Limb (tissue), 2 donors: ENCODE data around the gene ITPRIPL2.

ENCODE experiments used
- DNase-seq, 2 donors: peaks; one replicate each; pipeline ENCODE4 v3.0.0-alpha.2; 2016; ENCODE audit errors: extremely low spot score in 2 of 2

Gene ITPRIPL2

GRCh38 chr16:19119564-19119963 is 5.8 kb downstream of the ITPRIPL2 start:
- no peak for DNase-seq

GRCh38 chr16:19123535-19124178 is 9.9 kb downstream of the ITPRIPL2 start:
- no peak for DNase-seq

GRCh38 chr16:19126300-19126699 is 12.5 kb downstream of the ITPRIPL2 start:
- no peak for DNase-seq

GRCh38 chr16:19127205-19127604 is 13.4 kb downstream of the ITPRIPL2 start:
- DNase-seq = no peak

GRCh38 chr16:19127674-19128131 is 13.9 kb downstream of the ITPRIPL2 start:
- DNase-seq = no peak

GRCh38 chr16:19128454-19129200 is 14.9 kb downstream of the ITPRIPL2 start:
- DNase-seq = no peak

GRCh38 chr16:19130385-19130784 is 16.6 kb downstream of the ITPRIPL2 start:
- no peak for DNase-seq

GRCh38 chr16:19130852-19131824 is 17.4 kb downstream of the ITPRIPL2 start:
- DNase-seq = peak in 1 of 2 donors; percentile 71

- DNase-seq = no peak
Measured at GRCh38 chr16:19131825-19132218, 18.1 kb downstream of the ITPRIPL2 start.

GRCh38 chr16:19132255-19132654 is 18.5 kb downstream of the ITPRIPL2 start:
- DNase-seq = no peak

- no peak for DNase-seq
Measured at GRCh38 chr16:19132898-19133297, 19.1 kb downstream of the ITPRIPL2 start.

- DNase-seq = no peak
Measured at GRCh38 chr16:19133600-19133999, 19.8 kb downstream of the ITPRIPL2 start.

- no peak for DNase-seq
Measured at GRCh38 chr16:19135201-19135842, 21.6 kb downstream of the ITPRIPL2 start.

- DNase-seq = no peak
Measured at GRCh38 chr16:19135896-19136438, 22.2 kb downstream of the ITPRIPL2 start.

- no peak for DNase-seq
Measured at GRCh38 chr16:19136549-19137196, 22.9 kb downstream of the ITPRIPL2 start.

GRCh38 chr16:19137201-19138128 is 23.7 kb downstream of the ITPRIPL2 start:
- DNase-seq = no peak

- no peak for DNase-seq
Measured at GRCh38 chr16:19138601-19139000, 24.8 kb downstream of the ITPRIPL2 start.

GRCh38 chr16:19139436-19140091 is 25.8 kb downstream of the ITPRIPL2 start:
- no peak for DNase-seq

- DNase-seq = no peak
Measured at GRCh38 chr16:19140396-19140795, 26.6 kb downstream of the ITPRIPL2 start.
